ENCODE measurements around the gene CFAP100.

DNA sequence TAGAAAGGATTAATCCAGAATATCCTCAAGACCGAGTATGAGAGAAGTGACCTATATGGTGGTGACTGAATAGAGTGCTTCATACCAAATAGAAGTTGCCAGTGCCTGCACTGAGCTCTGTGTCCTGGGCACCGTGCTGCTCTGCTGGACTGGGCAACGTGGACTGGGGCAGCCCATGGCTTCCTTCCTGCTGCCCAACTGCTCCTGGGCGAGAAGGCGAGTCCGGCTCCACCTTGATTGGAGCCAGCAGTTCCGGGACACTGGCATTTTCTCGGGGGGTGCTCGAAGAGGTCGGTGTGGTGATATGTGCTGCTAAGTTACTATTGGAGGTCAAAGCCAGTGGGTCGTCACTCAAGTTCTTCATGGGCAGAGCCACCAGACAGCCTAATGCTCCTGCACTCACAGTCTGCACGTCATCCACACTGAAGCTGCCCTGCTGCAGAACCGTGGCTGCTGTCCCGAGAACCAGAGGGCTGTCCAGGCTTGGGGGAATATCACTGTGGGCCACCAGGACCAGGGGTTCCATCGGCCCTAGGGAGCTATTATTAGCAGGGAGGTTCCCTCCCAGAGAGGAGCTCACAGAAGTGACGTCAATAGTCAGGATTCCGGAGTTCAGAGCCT lies 66.9 kb downstream of the CFAP100 start:
- TF ChIP-seq CTCF (conservative IDR thresholded peaks at IDR 0.05; ENCODE audit: low read depth, low read length) = no peak
- no peak for TF ChIP-seq EZH2 (IDR thresholded peaks at IDR 0.05; ENCODE audit: low read length, unreplicated experiment)

Data from PC-3 (cell line).